ENCODE measurements around the gene PIAS2.
"Not testable (repeated sequence)": the region's sequence is repeated elsewhere in the genome, so short reads cannot be mapped to it uniquely, and the experiment has no call there.

Gene PIAS2

GRCh38 chr18:46917108-46917802 is at the start of gene PIAS2, which contains the start of gene KATNAL2:
PIAS2 (minus strand) TSS chr18:46917507; CDS start chr18:46917345, 162 bp downstream.
KATNAL2 (plus strand) TSS chr18:46917602; CDS start chr18:46946873, 29,271 bp downstream.
- DNase-seq (ENCODE audit: low read depth in 1 of 2, low spot score in 1 of 2) = peak; percentile 42 to 70

- DNase-seq (ENCODE audit: low read depth in 1 of 2, low spot score in 1 of 2) = not testable (repeated sequence)
These were observed 49.0 kb upstream of the PIAS2 start for GRCh38 chr18:46966266-46966665.

GRCh38 chr18:46964579-46965293 is 47.4 kb upstream of the PIAS2 start:
- not testable (repeated sequence) for DNase-seq (ENCODE audit: low read depth in 1 of 2, low spot score in 1 of 2)

GRCh38 chr18:46963656-46964578 is 46.6 kb upstream of the PIAS2 start:
- not testable (repeated sequence) for DNase-seq (ENCODE audit: low read depth in 1 of 2, low spot score in 1 of 2)

DNA sequence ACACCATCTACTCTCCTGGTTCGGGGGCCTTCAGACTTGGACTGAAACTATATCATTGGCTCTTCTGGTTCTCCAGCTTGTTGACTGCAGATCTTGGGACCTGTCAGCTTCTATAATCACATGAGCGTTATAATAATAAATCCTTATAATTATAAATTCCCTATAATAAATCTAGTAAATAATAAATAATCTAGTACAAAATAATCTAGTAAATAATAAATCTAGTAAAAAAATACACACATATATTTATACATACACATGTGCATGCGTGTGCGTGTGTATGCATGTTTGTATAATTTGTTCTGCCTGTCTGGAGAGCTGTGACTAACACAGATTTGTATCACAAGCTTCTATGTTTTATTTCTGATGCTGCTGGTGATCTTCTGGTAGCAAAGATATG is 40.9 kb upstream of the PIAS2 start:
- no peak for DNase-seq (ENCODE audit: low read depth in 1 of 2, low spot score in 1 of 2)

DNA sequence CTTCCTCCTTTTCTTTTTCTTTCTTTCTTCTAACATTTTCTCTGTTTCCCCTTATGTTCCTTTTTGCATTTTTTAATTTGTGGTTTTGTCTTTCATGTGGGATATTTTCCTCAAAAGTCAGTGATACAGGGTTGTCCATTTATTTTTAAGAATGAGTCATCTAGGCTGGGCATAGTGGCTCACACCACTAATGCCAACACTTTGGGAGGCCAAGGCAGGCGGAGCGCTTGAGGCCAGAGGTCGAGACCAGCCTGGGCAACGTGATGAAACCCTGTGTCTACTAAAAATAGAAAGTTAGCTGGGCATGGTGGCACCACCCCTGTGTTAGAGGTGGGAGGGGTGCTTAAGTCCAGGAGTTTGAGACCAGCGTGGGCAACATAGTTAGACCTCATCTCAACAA is 35.9 kb upstream of the PIAS2 start:
- DNase-seq (ENCODE audit: low read depth in 1 of 2, low spot score in 1 of 2) = no peak

- no peak for DNase-seq (ENCODE audit: low read depth in 1 of 2, low spot score in 1 of 2)
These were observed 32.9 kb upstream of the PIAS2 start for GRCh38 chr18:46950064-46950656.

GRCh38 chr18:46946656-46947282 is 29.5 kb upstream of the PIAS2 start:
- DNase-seq (ENCODE audit: low read depth in 1 of 2, low spot score in 1 of 2) = no peak

DNA sequence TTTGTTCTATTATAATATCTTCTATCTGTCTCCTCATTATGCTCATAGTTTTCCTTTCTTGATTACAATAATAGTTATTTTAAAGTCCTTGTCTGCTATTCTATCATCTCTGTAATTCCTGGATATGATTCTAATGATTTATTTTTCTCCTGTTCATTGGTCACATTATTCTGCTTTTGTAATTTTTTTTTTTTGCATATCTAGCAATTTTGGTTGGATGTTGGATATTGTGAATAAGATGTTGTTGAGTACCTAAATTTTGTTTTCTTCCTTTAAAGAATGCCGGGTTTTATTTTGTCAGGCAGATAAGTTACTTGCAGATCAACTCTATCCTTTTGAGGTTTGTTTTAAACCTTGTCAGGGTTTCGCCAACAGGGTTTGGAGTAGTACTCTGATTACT is 25.3 kb upstream of the PIAS2 start:
- DNase-seq (ENCODE audit: low read depth in 1 of 2, low spot score in 1 of 2) = no peak

- DNase-seq (ENCODE audit: low read depth in 1 of 2, low spot score in 1 of 2) = no peak
These were observed 22.8 kb upstream of the PIAS2 start for GRCh38 chr18:46939998-46940571.

DNA sequence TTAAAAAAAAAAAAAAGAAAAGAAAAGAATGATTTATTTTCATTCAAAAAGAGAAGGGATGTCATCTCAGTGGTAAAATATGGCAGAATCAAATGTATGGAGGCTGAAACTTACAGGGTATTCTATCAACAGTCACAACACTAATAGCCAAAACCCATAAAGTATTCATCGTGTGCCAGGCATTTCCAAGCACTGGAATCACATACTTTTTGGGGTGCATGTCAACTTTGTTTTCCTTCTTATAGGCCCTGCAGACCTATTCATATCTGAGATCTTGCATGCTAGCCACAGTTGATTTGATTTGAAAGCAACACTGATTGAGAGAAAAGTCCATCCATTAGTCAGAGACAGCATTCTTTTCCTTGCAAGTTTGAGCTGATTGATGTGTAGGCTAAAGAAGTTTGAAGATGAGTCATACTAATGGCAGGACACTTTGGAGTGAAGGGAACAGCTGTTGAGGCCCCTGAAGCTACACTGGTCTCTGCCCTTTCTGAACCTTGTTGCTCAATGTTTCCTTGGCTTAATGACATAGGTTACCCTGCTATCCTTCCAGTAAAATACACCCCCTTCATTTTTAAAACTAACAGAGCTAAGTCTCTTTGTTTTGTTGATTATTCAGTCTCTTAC is 22.1 kb upstream of the PIAS2 start:
- DNase-seq (ENCODE audit: low read depth in 1 of 2, low spot score in 1 of 2) = no peak

DNA sequence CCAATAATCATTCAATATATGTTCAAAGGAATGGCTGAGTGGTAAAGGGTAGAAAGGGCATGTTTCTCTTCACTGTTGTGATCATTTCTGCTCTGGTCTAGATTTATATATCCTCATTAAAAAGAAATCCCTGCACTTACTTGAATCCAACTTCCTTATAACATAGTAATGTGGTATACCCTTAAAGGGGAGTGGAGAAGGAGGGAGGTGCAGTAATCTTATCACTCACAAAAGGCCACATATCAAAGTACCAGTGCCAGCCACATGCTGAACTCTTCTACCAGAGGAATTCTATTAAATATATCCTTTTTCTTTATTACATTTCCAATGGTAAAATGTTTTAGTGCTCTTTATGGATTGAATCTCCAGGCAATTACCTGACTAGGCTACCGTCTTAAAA is 3.3 kb upstream of the PIAS2 start:
- no peak for DNase-seq (ENCODE audit: low read depth in 1 of 2, low spot score in 1 of 2)

GRCh38 chr18:46920067-46920466 is 2.8 kb upstream of the PIAS2 start:
- no peak for DNase-seq (ENCODE audit: low read depth in 1 of 2, low spot score in 1 of 2)

DNA sequence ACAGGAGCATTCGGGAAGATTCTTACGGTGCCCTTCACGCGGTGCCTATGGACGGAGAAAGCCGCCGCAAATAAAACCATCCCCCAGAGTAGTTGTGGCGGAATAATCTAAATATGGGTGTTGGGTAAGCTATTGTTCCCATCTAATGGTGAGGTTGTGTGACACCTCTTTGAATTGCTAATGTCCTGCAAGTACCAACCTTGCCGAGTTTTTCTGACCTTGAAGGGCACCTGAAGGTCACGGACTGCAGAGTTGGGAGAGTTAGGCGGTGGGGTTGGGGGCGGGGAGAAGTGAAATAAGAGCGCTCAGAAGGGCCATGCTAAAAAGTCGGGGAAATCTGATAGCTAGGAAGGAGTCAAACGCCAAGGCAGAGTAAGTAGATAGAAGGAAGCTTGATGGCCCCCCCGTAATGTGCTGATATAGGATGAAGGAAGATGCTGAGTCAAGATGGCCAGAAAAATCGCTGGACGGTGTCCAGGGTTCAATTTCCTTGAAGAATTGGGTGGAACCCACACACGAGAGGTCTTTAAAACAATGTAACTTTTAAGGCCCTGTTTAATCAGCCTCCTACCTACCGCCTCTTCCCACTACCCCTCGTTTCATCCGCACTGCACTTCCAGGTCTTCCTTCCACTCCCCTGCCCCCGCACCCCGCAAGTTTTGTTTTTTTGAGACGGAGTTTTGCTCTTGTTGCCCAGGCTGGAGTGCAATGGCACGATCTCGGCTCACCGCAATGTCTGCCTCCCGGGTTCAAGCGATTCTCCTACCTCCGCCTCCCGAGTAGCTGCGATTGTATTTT is 695 bp upstream of the PIAS2 start:
- no peak for DNase-seq (ENCODE audit: low read depth in 1 of 2, low spot score in 1 of 2)

DNA sequence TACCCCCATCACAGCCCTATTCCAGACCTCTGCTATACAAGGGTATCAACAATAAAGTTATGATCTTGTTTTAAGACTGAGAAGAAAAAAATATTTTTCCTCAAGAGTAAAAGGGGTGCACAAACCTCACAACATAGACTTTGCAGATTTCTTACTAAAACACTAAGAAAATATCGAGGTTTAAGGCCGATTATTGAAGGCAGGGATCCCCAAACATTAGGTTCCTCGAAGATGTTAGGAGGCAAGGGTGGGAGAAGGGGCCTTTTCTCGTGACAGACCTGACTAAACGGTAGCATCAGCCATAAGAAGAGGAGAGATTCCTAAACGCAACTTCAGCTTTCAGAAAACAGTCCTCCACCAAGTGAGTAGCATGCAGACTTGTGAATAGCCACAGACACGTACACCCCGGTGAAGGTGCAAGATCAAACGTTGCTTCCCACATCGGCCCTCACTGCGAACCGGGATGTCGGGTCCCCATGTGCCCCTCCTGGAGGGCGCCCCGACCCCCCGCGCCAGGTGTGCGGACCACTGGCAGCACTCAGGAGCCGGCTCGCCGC is 678 bp downstream of the PIAS2 start:
- DNase-seq (ENCODE audit: low read depth in 1 of 2, low spot score in 1 of 2) = no peak

DNA sequence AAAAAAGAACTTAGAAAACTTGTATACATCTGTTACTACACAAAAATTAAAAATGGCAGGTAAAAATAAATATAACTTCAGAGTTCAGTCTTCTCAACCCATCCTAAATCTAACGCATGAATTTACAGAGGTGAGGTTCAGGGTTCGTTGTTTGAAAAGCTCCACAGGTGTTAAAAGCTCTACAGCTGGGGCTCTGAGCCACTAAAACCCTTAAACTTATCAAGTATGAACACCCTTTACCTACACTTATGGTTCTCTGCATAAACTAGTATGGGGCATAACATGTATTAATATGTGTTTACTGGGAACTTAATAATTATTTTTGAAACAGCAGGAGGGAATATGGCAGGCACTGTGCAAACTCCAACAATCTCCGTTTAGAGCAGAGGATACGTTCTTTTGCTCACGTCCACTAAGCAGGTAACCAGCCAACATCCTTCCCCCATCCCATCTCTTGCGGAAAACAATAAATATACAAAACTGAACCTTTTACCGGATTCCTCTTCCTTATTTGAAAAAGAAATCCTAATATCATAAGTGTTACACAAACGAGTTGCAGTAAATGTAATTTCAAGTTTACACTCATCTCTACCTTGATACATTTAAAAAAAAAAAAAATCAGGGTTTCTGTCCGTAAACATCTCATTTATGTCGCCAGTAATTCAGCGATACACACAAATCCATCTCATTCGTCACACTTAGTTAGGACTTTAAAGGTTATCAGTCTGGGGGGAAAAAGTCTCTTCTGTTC is 1.3 kb downstream of the PIAS2 start:
- DNase-seq (ENCODE audit: low read depth in 1 of 2, low spot score in 1 of 2) = no peak

- DNase-seq (ENCODE audit: low read depth in 1 of 2, low spot score in 1 of 2) = no peak
These were observed 6.5 kb downstream of the PIAS2 start for GRCh38 chr18:46910856-46911255.

DNA sequence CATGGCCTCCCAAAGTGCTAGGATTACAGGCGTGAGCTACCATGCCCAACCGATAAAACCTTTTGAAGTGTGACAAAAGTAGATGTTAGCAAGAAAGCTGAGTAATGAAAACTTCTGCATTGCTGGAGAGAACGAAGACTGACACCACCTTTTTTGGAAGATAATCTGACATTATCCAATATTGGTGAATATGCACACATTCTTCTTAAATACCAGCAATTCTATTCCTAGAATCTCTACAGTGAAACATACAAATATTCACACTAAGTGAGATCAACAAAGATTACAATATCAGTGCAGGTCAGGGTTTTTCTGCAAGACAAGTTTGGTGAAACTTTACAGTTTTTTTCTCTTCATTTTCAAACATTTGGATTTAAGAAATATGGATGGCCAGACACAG is 7.8 kb downstream of the PIAS2 start:
- DNase-seq (ENCODE audit: low read depth in 1 of 2, low spot score in 1 of 2) = no peak

All from activated T-helper 1 cell treated with anti-CD3 and anti-CD28 coated beads, Interleukin-2, amount 50 U/mL, for 16 hours (primary cell).